Astrocyte of the cerebellum (primary cell): Measurements from ENCODE around the gene TFF3.

ENCODE experiments used
- DNase-seq: peaks from one replicate; pipeline ENCODE4 v3.0.0-alpha.2; 2011; ENCODE audit warnings: low read depth
- H3K4me3 ChIP-seq: 2 replicates; pipeline ENCODE4 v1.5.1; 2011; ENCODE audit warnings: mild to moderate bottlenecking, low read depth, low read length, moderate library complexity
- in situ Hi-C: cut with HindIII; loops from 2 replicates; pipeline ENCODE4 v1.10.0; 2017; ENCODE audit warnings: low sequenced_read_pairs
- TF ChIP-seq, protein P1 (sequence below): IDR thresholded peaks from 2 replicates; pipeline ENCODE4 v1.5.1; 2012; ENCODE audit warnings: low read length, low read depth, moderate library complexity, mild to moderate bottlenecking; ENCODE audit errors: missing control alignments

Gene TFF3

DNA sequence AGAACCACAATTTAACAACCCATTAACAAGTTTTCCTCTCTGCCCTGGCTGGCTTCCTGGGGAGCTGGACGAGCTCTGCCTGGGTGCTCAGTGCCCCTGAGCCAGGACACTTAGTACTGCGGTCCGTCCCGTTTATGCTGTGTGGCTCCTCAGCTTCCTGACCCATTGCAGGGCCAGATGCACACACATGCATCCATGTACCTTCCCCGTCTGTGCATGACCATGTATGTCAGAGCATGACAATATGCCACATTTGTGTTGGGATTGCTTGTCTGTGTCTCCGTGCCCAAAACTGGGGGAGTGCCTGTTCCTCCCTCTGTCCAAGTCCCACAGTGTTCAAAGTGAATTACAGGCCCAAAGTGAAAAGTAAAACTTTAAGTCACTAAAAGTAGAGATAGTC is 9.7 kb upstream of the TFF3 start:
- in situ Hi-C loops, result no loop called here
- TF ChIP-seq, protein P1, sequence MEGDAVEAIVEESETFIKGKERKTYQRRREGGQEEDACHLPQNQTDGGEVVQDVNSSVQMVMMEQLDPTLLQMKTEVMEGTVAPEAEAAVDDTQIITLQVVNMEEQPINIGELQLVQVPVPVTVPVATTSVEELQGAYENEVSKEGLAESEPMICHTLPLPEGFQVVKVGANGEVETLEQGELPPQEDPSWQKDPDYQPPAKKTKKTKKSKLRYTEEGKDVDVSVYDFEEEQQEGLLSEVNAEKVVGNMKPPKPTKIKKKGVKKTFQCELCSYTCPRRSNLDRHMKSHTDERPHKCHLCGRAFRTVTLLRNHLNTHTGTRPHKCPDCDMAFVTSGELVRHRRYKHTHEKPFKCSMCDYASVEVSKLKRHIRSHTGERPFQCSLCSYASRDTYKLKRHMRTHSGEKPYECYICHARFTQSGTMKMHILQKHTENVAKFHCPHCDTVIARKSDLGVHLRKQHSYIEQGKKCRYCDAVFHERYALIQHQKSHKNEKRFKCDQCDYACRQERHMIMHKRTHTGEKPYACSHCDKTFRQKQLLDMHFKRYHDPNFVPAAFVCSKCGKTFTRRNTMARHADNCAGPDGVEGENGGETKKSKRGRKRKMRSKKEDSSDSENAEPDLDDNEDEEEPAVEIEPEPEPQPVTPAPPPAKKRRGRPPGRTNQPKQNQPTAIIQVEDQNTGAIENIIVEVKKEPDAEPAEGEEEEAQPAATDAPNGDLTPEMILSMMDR, result no peak
- DNase-seq, result no peak

DNA sequence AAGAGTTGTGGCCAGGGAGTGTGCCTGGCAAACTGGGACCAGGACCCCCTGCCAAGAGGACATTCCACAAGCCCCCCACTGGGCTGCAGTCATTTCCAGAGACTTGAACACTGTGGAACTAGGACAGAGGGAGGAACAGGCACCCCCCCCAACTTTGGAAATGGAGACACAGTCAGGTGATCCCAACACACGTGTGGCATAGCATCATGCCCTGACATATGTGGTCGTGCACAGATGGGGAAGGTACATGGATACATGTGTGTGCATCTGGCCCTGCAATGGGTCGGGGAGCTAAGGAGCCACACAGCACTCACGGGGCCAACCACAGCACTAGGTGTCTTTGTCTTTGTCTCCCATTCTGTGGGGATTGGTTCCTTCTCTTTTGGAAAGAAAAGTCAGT is 6.6 kb upstream of the TFF3 start:
- DNase-seq, result no peak
- in situ Hi-C loops, result no loop called here
- no peak overlapping the region for H3K4me3 ChIP-seq
- TF ChIP-seq, protein P1, result no peak

More for the DNA sequence above, 9.7 kb upstream of the TFF3 start:
- no peak overlapping the region for H3K4me3 ChIP-seq

DNA sequence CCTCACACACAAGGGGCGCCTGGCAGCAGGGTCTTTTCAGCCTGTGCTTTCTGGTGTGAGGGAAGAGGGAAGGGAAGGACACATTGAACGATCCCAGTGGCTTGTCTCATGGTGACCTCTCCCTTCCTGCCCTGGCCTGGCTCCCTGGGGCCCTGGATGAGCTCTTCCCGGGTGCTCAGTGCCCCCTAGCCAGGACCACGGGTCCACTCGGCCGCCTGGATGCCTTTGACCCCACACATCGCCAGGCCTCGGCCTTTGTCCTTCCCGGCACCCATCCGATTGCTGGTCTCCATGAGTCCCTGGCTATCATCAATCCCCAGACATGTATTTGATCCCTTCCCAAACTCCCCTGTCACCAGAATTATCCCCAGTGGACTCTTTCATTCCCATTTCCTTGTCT is 6.0 kb upstream of the TFF3 start:
- DNase-seq, result no peak
- in situ Hi-C loops, result no loop called here
- no peak overlapping the region for H3K4me3 ChIP-seq
- TF ChIP-seq, protein P1, result no peak

DNA sequence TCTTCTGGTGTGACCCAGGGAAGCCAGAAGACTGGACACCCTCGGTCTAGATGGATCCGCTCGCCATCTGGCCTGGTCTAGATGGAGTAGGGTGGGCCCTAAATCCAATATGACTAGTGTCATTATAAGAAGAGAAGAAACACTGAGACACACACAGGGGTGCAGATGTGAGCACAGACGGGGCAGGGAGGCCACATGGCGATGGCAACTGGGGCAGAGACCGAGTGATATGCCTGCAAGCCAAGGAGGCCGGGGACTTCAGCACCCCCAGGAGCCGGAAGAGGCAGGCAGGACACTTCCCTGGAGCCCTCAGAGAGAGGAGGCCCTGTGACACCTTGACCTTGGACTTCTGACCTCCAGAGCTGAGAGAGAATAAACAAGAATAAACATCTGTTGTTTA is 5.6 kb upstream of the TFF3 start:
- H3K4me3 ChIP-seq, result no peak overlapping the region
- TF ChIP-seq, protein P1, result no peak
- DNase-seq, result no peak
- in situ Hi-C loops, result no loop called here

DNA sequence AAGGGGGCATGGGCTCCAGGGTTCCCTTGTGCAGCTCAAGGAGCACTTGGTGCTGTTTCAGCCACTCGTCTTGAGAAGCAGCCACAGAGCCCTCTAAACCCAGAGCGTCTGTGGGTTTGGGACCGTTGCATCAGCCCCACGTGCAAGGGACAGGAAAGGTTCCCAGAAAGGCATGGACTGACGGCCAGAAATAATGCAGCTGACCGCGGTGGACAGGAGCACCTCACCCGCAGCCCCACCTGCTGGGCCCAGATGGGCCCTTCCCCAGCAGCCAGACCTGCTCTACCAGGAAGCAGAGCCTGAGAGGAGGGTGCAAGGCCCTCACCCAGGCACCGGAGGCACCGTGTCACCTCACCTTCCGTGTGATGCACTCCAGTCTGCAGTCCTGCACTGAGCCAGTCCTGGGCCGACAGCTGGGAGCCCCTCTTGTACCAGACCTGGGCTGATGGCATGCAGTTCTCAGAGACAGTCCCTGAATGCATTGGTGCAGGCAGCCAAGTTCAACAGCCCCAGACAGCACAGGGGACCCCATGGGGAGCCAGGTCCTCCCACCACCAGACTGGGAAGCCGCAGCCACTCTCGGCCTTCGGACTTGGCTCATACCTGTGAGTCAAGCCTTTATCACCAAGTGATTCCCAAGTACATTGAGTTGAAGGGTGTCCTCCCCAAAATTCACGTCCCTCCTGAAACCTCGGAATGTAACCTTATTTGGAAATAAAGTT is 4.8 kb upstream of the TFF3 start:
- H3K4me3 ChIP-seq, result no peak overlapping the region
- in situ Hi-C loops, result no loop called here
- TF ChIP-seq, protein P1, result no peak
- DNase-seq, result no peak

DNA sequence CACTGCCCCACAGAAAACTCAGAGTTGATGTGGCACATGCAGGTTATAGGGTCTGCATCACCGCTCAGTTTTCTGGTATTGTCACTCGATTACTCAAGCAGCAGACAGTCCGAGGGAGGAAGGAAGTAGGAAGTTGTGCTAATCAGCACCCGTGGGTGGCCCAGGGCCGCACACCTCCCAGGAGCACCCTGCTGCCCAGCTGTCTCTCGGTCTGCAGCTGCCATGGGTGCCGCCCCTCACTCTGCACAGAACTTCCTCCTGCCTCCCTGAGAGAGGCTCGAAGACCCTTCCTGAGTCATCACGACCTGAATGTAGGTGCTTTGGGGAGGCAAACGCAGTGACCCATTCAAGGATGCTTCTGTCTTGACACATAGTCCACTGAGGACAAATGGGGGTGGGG is 4.2 kb upstream of the TFF3 start:
- TF ChIP-seq, protein P1, result no peak
- no peak for DNase-seq
- no peak overlapping the region for H3K4me3 ChIP-seq
- in situ Hi-C loops, result no loop called here
